Panc1 (cell line): Measurements from ENCODE around the gene RNMT.

Experiments used
- CTCF ChIP-seq: fragments of 450-650 bp; IDR thresholded peaks from 2 replicates; pipeline ENCODE4 v1.5.1; 2017; ENCODE audit warnings: mild to moderate bottlenecking
- REST ChIP-seq, 2 experiments: IDR thresholded peaks; 2 replicates each; pipeline ENCODE4 v1.6.1; 2011 to 2012; ENCODE audit warnings: low read depth in 2 of 2, control low read depth in 1 of 2, low read length in 1 of 2, mild to moderate bottlenecking in 1 of 2, moderate library complexity in 1 of 2; ENCODE audit not compliant: insufficient read depth in 1 of 2
- SIN3A ChIP-seq: IDR thresholded peaks from 2 replicates; pipeline ENCODE4 v1.6.1; 2012; ENCODE audit warnings: low read depth, mild to moderate bottlenecking, low read length, moderate library complexity, borderline replicate concordance; ENCODE audit not compliant: insufficient read depth

- no peak for TF ChIP-seq CTCF
- TF ChIP-seq REST (IDR thresholded peaks at IDR 0.05; ENCODE audit: insufficient read depth in 1 of 2, low read depth in 2 of 2, low read length in 1 of 2): no peak
- TF ChIP-seq SIN3A: no peak
These were observed 479 bp downstream of the RNMT start for GRCh38 chr18:13726972-13727331.
